Psoas muscle (tissue), 8 donors: ENCODE measurements around the gene DLG5. TPM values are rescaled to one million over a fixed set of nuclear protein-coding genes. Genes with fewer than 3 reads are reported as not detected.

Experiments
- ATAC-seq, 4 donors: fragments of 200-7000 bp; cut with Tn5 transposase; one replicate each; pipeline ENCODE4 v1.9.1; 2020; ENCODE audit warnings: moderate library complexity in 3 of 4, mild to moderate bottlenecking in 2 of 4
- DNase-seq, 2 donors: peaks; one replicate each; pipeline ENCODE4 v3.0.0-alpha.2; 2020
- H3K27ac ChIP-seq: fragments of 200-600 bp; one replicate; pipeline ENCODE4 v1.8.0; 2022
- H3K27me3 ChIP-seq, 3 donors: fragments of 200-600 bp in 1 of 3; one replicate each; pipeline versions ENCODE4 v1.6.1 to v1.8.0; 2013 to 2022; ENCODE audit warnings: low read length in 2 of 3, mild to moderate bottlenecking in 2 of 3, moderate library complexity in 1 of 3; ENCODE audit not compliant: insufficient read depth in 3 of 3
- H3K36me3 ChIP-seq, 2 donors: fragments of 200-600 bp in 1 of 2; one replicate each; pipeline versions ENCODE4 v1.6.1 to v1.8.0; 2013 to 2022; ENCODE audit warnings: low read depth in 1 of 2, mild to moderate bottlenecking in 1 of 2, moderate library complexity in 1 of 2; ENCODE audit not compliant: insufficient read depth in 1 of 2
- H3K4me1 ChIP-seq: fragments of 200-600 bp; one replicate; pipeline ENCODE4 v1.8.0; 2022
- H3K4me3 ChIP-seq: fragments of 200-600 bp; one replicate; pipeline ENCODE4 v1.8.0; 2022; ENCODE audit warnings: mild to moderate bottlenecking
- H3K9me3 ChIP-seq: fragments of 200-600 bp; one replicate; pipeline ENCODE4 v1.8.0; 2022
- CTCF ChIP-seq: fragments of 200-600 bp; IDR thresholded peaks from one replicate; pipeline ENCODE4 v1.8.0; 2022; ENCODE audit warnings: antibody characterized with exemption
- WGBS, 3 donors: extraction: QIAGEN DNeasy Blood & Tissue Kit; methylation state at CpG; one replicate each; pipeline versions ENCODE4 v1.1.6 to v1.1.7; 2013; 5-methylcytosine and 5-hydroxymethylcytosine counted together
- intact Hi-C, 2 donors: fragments of 100-400 bp; cut with DNase I; formaldehyde crosslinking; loops; one replicate each; pipeline versions ENCODE4 v1.11.0 to v1.14.2; 2022
- polyA plus RNA-seq, 3 donors: library from polyadenylated mRNA; stranded (reverse); fragments of 200-250 nt; gene quantifications; one replicate each; pipeline ENCODE4 v1.2.3, GENCODE V29; 2013
- total RNA-seq, 4 donors: library from RNA; stranded (reverse); fragmentation: NEBNext Ultra II Directional in 2 of 4; extraction: Animal tissue kit (Norgen Biotek cat#: 25700) in 2 of 4; gene quantifications; one replicate each; pipeline versions ENCODE4 v1.2.1 to v1.2.4, GENCODE V29; 2021 to 2023
- donor health status: healthy with polysubstance abuse.
- donor health status: DM: no; HTN: no; CAD: no; lungs with moderate emphysema.
- donor health status: Bipolar disorder and iron deficiency.
- donor health status: healthy.
- donor health status: DM: yes; HTN: yes; CAD: no.
- donor health status: DM: no; HTN: no; CAD: no.
- donor health status: DM: no; HTN: no; CAD: no.
- donor health status: DM: yes; HTN: yes; CAD: no.

Gene DLG5
- total and polyA plus RNA-seq, 7 donors = 10.2 to 62.9 (median 36.9) TPM

- no peak for TF ChIP-seq CTCF
- 78 to 93% (median 82%) methylated on average over 3 of the region's 3 CpGs for WGBS, 3 donors
- intact Hi-C loops = no loop called here
- Histone ChIP-seq H3K4me3 (no peak overlapping the region), H3K9me3 (no peaks in the 10 kb centered on the region), H3K27me3 (no peaks in the 10 kb centered on the region), H3K36me3 (no peaks in the 10 kb centered on the region), H3K4me1 (peaks cover 58% of the 10 kb centered on the region), H3K27ac (no peak overlapping the region)
- no peak for ATAC-seq
- DNase-seq = no peak
Observed at GRCh38 chr10:77896058-77896457, 30.5 kb downstream of the DLG5 start.

- intact Hi-C loops = no loop called here
- Histone ChIP-seq H3K4me1 (peaks cover 56% of the 10 kb centered on the region), H3K9me3 (no peaks in the 10 kb centered on the region), H3K27ac (no peak overlapping the region), H3K36me3 (no peaks in the 10 kb centered on the region), H3K27me3 (no peaks in the 10 kb centered on the region), H3K4me3 (no peak overlapping the region)
- WGBS, 3 donors = 67 to 91% (median 75%) methylated on average over 3 of the region's 3 CpGs
- ATAC-seq (no peak), DNase-seq (no peak)
- TF ChIP-seq CTCF = no peak
Observed at GRCh38 chr10:77894058-77894457, 32.5 kb downstream of the DLG5 start.

GRCh38 chr10:77893386-77893785, 33.2 kb downstream of the DLG5 start:
- H3K36me3 ChIP-seq = no peaks in the 10 kb centered on the region
- H3K4me1 ChIP-seq = peaks cover 55% of the 10 kb centered on the region
- H3K4me3 ChIP-seq = no peak overlapping the region
- DNase-seq (no peak), ATAC-seq (peak in 2 of 4 donors; percentile 20)
- H3K27me3 ChIP-seq = no peaks in the 10 kb centered on the region
- WGBS, 3 donors = 33 to 54% (median 39%) methylated on average over 8 of the region's 8 CpGs
- intact Hi-C loops = no loop called here
- H3K27ac ChIP-seq = no peak overlapping the region
- H3K9me3 ChIP-seq = no peaks in the 10 kb centered on the region
- TF ChIP-seq CTCF = no peak

- H3K4me1 ChIP-seq = peaks cover 55% of the 10 kb centered on the region
- H3K27me3 ChIP-seq = no peaks in the 10 kb centered on the region
- 74 to 82% (median 78%) methylated on average over 5 of the region's 5 CpGs for WGBS, 3 donors
- no peaks in the 10 kb centered on the region for H3K9me3 ChIP-seq
- no peaks in the 10 kb centered on the region for H3K36me3 ChIP-seq
- ATAC-seq (no peak), DNase-seq (no peak)
- TF ChIP-seq CTCF = no peak
- peak overlapping the region; percentile 23 for H3K27ac ChIP-seq
- H3K4me3 ChIP-seq = no peak overlapping the region
- intact Hi-C loops = no loop called here
Observed at GRCh38 chr10:77892761-77893160, 33.8 kb downstream of the DLG5 start.

- ATAC-seq (peak in 2 of 4 donors; percentile 43 to 49), DNase-seq (peak in 1 of 2 donors; percentile 60)
- Histone ChIP-seq H3K9me3 (no peaks in the 10 kb centered on the region), H3K4me1 (peaks cover 58% of the 10 kb centered on the region), H3K4me3 (no peak overlapping the region), H3K27me3 (no peaks in the 10 kb centered on the region), H3K27ac (peak overlapping the region; percentile 58), H3K36me3 (no peaks in the 10 kb centered on the region)
- no peak for TF ChIP-seq CTCF
- WGBS, 3 donors = 35 to 62% (median 43%) methylated on average over 8 of the region's 8 CpGs
- intact Hi-C loops = no loop called here
Observed at GRCh38 chr10:77892021-77892739, 34.4 kb downstream of the DLG5 start.
